Measurements from ENCODE around the gene HSD17B7. TPM values are rescaled to one million over a fixed set of nuclear protein-coding genes. Genes with fewer than 3 reads are reported as not detected.

The HSD17B7 gene
- total RNA-seq, 2 donors from 2014 or later: 13.3 to 18.1 TPM

DNA sequence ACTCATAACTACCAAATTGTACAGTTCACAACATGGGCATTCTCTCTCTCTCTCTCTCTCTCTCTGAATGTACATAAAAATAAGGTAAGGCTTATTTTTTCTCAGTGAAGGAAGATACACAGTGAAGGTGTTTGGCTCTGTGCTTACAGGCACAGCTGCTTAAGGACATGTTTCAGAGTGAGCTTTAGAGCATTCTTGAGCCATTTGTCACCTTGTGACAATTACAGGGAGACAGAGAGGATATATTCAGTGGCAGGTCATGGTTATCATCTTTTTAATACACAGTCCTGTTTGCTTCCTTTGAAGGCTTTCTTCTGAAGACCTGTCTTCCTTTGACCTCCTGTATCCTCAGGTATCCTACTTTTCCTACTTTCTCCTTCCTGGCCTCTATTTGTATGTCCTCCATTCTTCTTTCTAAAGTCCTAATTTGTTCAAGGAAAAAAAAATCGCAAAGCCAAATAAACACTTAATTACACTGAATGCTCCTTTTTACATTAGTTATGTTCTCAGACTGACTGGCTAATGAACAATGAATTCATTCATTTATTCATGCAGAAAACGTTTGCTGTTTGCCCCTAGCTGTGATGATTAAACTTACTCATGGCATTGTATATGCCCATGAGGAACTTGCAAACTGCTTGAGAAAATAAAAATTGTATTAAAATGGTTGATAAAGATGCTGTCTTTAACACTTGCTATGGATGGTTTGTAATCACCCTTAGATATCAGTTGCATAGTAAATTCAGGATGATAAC lies 33.4 kb downstream of the HSD17B7 start:
- H3K27me3 Mint-ChIP-seq: peaks cover 27% of the 10 kb centered on the region
- no peak for ATAC-seq

DNA sequence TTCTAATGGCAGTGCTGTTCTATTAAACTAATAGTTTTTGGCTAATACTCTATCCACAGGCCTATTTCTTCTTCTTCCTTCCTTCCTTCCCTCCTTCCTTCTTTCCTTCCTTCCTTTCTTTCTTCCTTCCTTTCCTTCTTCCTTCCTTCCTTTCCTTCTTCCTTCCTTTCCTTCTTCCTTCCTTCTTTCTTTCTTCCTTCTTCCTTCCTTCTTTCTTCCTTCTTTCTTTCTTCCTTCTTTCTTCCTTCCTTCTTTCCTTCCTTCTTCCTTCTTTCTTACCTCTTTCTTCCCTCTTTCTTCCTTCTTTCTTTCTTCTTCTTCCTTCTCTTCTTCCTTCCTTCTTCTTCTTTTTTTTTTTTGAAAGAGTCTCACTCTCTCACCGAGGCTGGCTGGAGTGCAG lies 38.8 kb downstream of the HSD17B7 start:
- Mint-ChIP-seq H3K36me3 (ENCODE audit: low read depth) (no peaks in the 10 kb centered on the region), H3K4me1 (no peaks in the 10 kb centered on the region), H3K27ac (no peak overlapping the region), H3K4me3 (no peak overlapping the region), H3K27me3 (peaks cover 31% of the 10 kb centered on the region)
- no peak for ATAC-seq
- no peak for DNase-seq
- H3K9me3 ChIP-seq (ENCODE audit: control insufficient read depth, low read length, poor library complexity, severe bottlenecking): no peaks in the 10 kb centered on the region

More for the DNA sequence above, 33.4 kb downstream of the HSD17B7 start:
- Mint-ChIP-seq H3K36me3 (ENCODE audit: low read depth) (no peaks in the 10 kb centered on the region), H3K4me1 (peaks cover 11% of the 10 kb centered on the region), H3K27ac (peak overlapping the region; percentile 47), H3K4me3 (no peak overlapping the region)
- no peaks in the 10 kb centered on the region for H3K9me3 ChIP-seq (ENCODE audit: control insufficient read depth, low read length, poor library complexity, severe bottlenecking)
- DNase-seq: no peak

DNA sequence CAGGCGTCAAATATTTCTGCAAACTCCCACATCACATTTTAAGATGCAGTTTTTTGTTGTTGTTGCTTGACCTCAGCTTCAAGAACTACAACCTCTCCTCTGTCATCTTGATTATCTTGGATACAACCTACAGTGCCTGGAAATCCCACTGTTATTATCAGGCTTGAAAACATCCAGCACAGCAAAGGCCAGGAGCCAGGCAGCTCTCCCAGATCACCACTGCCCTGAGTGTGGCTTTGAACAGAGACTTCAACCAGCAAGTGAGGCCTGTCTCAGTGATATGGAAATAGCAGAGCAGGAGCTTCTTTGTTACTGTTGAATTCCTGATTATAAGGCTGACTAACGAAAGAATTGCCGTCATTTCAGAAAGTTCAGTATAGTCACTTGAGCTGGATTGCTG lies 42.0 kb downstream of the HSD17B7 start:
- H3K9me3 ChIP-seq (ENCODE audit: control insufficient read depth, low read length, poor library complexity, severe bottlenecking): peaks cover 4% of the 10 kb centered on the region
- Mint-ChIP-seq H3K4me1 (no peaks in the 10 kb centered on the region), H3K27ac (no peak overlapping the region), H3K27me3 (peaks cover 18% of the 10 kb centered on the region), H3K36me3 (ENCODE audit: low read depth) (no peaks in the 10 kb centered on the region), H3K4me3 (no peak overlapping the region)
- DNase-seq: no peak
- no peak for ATAC-seq

DNA sequence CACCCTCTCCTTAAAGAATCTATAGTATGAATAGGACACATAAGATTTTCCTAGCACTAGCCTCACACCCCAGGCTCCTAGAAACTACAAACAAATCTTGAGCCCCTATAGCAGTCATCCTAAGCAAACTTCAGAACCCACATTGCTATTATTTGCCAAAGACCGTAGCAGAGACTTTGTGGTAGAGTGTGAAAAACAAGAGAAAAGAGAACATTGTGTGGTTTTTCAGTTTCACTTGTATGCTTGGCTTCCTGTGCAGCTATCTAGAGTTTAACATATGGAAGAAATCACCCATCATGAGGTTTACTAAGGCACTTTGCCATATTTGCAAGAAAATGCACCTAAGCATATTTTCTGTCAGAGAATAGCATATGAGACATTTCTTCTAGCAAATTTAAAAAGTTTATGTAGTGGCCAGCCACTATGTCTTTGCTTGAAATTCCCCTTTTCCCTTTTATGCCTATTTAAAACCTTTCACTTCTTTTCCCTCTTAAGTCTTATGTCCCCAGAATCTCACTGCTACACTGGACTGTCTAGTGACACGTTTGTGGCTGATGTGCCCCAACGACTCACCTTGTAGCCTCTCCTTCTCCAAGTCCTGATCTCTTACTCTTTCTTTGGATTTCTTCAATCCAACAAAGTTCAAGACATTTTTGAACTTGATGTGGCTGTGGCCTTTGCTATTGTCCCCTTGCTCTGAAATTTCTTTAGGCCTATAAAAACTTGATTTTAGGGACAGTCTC lies 44.8 kb downstream of the HSD17B7 start:
- H3K4me1 Mint-ChIP-seq: no peaks in the 10 kb centered on the region
- no peak overlapping the region for H3K4me3 Mint-ChIP-seq
- ATAC-seq (no peak), DNase-seq (no peak)
- no peak overlapping the region for H3K27ac Mint-ChIP-seq
- peaks cover 12% of the 10 kb centered on the region for H3K27me3 Mint-ChIP-seq
- no peaks in the 10 kb centered on the region for H3K36me3 Mint-ChIP-seq (ENCODE audit: low read depth)
- H3K9me3 ChIP-seq (ENCODE audit: control insufficient read depth, low read length, poor library complexity, severe bottlenecking): peaks cover 7% of the 10 kb centered on the region

DNA sequence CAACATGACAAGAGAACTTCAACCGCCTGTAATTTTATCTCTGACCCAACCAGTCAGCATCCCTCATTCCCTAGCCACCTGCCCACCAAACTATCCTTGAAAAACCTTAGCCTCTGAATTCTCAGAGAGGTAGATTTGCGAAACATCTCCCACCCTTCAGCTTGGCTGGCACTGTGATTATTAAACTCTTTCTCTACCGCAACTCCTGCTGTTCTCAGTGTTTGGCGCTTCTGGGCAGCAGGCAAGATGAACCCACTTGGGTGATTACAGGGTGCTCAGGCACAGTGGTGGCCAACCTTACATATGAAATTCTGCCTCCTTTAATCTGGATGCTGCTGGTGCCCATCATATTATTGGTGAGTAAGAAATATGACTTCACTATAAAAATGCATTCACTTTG lies 48.4 kb downstream of the HSD17B7 start:
- ATAC-seq: no peak
- peaks cover 1% of the 10 kb centered on the region for H3K27me3 Mint-ChIP-seq
- H3K4me3 Mint-ChIP-seq: no peak overlapping the region
- H3K27ac Mint-ChIP-seq: no peak overlapping the region
- no peaks in the 10 kb centered on the region for H3K4me1 Mint-ChIP-seq
- H3K9me3 ChIP-seq (ENCODE audit: control insufficient read depth, low read length, poor library complexity, severe bottlenecking): peaks cover 7% of the 10 kb centered on the region
- no peak for DNase-seq
- no peaks in the 10 kb centered on the region for H3K36me3 Mint-ChIP-seq (ENCODE audit: low read depth)

DNA sequence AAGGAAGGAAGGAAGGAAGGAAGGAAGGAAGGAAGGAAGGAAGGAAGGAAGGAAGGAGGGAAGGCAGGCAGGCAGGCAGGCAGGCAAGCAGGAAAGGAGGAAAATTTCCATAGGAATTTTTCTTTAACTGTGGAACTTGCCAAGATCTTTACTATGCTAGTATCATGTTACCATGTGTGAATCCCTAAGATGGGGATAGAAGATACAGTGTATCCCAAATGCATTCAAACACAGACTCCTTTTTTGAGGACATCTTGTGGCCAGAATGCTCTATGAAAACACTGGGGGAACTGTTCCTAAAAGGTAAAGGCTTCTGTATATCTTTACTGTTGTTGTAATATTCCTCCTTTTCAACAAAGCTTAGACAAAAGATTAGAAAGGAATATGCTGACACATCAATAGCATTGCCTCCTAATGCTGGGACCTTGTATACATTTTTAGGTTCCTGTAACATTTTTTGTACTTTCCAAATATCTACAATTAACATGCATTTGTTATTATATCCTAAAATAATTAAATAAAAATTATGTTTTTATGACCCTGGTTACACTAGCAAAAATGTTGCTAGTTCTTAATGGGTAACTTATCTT lies 49.8 kb downstream of the HSD17B7 start:
- H3K9me3 ChIP-seq (ENCODE audit: control insufficient read depth, low read length, poor library complexity, severe bottlenecking): peaks cover 7% of the 10 kb centered on the region
- H3K4me1 Mint-ChIP-seq: peaks cover 2% of the 10 kb centered on the region
- no peak for DNase-seq
- no peak for ATAC-seq
- no peaks in the 10 kb centered on the region for H3K36me3 Mint-ChIP-seq (ENCODE audit: low read depth)
- H3K4me3 Mint-ChIP-seq: no peak overlapping the region
- H3K27ac Mint-ChIP-seq: no peak overlapping the region
- peaks cover 7% of the 10 kb centered on the region for H3K27me3 Mint-ChIP-seq

DNA sequence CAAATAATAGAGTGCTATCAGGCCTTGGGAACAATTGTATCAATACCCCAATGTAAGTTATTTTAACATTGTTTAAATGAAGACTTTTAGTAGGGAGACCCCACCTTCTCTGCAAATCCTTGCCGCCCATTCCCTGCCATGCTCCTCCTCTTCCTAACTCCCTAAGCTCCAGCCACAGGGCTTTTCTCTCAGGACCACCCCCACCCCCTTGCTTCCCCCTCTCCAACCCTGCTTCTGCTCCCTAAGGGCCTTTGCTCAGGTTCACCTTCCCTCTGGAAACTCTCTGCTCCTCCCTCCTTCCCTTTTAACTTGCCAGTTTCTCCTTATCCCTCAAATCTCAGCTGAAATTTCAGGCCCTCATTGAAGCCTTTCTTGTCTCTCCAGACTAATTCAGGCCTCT lies 53.7 kb downstream of the HSD17B7 start:
- H3K4me1 Mint-ChIP-seq: peaks cover 2% of the 10 kb centered on the region
- H3K4me3 Mint-ChIP-seq: no peak overlapping the region
- peaks cover 2% of the 10 kb centered on the region for H3K36me3 Mint-ChIP-seq (ENCODE audit: low read depth)
- ATAC-seq (no peak), DNase-seq (no peak)
- H3K27me3 Mint-ChIP-seq: peaks cover 26% of the 10 kb centered on the region
- H3K9me3 ChIP-seq (ENCODE audit: control insufficient read depth, low read length, poor library complexity, severe bottlenecking): no peaks in the 10 kb centered on the region
- H3K27ac Mint-ChIP-seq: no peak overlapping the region

DNA sequence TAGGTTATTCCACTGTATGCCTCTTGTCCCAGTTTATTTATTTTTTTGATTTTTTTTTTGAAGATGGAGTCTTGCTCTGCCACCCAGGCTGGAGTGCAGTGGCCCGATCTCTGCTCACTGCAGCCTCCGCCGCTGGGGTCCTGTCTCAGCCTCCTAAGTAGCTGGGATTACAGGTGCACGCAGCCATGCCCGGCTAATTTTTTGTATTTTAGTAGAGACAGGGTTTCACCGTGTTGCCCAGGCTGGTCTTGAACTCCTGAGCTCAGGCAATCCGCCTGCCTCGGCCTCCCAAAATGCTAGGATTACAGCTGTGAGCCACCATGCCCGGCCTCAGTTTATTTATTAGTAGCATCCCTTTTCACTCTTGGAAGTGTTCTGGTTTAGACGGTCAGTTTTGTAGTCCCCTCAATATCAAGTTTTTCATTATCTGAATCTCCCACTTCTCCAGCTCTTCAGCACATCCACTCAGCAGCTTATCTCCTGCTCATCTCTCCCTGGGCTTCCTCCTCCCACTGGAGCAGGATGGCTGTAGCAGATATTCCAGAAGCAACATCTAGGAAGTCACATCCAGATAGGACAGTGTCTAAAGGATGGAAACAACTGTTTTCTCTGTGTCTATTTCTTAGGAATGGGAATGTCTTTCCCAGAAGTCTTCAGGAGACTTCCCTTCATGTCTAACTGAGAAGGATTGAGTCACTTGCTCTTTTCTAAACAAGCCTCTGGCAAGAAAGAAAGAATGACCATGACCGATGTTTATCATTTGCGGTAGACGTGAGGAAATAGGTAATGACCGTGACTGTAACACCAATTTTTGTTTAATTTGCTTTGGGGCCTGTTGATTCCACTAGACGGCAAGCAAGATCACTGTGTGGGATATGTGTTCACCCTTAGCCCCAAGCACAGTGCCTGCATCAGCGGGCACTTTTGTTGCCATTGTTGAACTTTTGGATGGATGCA lies 56.0 kb downstream of the HSD17B7 start:
- ATAC-seq: no peak
- Mint-ChIP-seq H3K36me3 (ENCODE audit: low read depth) (peaks cover 2% of the 10 kb centered on the region), H3K4me3 (no peak overlapping the region), H3K4me1 (peaks cover 2% of the 10 kb centered on the region), H3K27ac (peak overlapping the region; percentile 1), H3K27me3 (peaks cover 32% of the 10 kb centered on the region)
- no peak for DNase-seq
- no peaks in the 10 kb centered on the region for H3K9me3 ChIP-seq (ENCODE audit: control insufficient read depth, low read length, poor library complexity, severe bottlenecking)

DNA sequence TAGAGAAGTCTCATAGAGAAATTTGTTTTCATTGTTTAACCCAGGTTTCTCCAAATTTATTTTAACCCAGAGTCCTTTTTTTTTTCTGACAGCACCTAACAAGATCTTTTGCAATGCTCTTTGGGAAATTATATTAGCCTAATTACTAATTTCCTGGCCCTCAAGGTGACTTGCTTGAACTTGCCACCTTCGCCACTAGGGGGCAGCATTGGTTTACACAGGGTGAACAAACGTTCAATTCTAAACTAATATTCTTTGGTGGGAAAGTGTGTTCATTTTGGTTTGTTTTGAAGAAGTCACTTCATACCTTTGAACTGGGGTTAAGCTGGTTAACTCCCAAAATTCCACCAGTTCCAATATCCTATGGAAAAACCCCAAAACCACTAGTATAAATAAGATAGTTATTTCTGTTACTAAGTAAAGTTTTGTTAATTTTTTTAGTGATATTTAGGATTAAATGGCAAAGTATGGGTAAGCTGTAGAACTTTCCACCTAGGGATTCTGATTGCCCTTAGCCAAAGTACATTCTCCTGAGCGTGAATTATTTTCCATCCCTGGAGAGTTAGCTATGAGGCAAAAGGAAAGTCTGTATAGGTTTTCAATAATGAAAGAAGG lies 57.4 kb downstream of the HSD17B7 start:
- Mint-ChIP-seq H3K27me3 (peaks cover 40% of the 10 kb centered on the region), H3K36me3 (ENCODE audit: low read depth) (peaks cover 2% of the 10 kb centered on the region), H3K4me1 (peaks cover 2% of the 10 kb centered on the region), H3K27ac (no peak overlapping the region), H3K4me3 (no peak overlapping the region)
- ATAC-seq: peak; percentile 60
- H3K9me3 ChIP-seq (ENCODE audit: control insufficient read depth, low read length, poor library complexity, severe bottlenecking): no peaks in the 10 kb centered on the region
- peak; percentile 57 to 74 (median 66) for DNase-seq

DNA sequence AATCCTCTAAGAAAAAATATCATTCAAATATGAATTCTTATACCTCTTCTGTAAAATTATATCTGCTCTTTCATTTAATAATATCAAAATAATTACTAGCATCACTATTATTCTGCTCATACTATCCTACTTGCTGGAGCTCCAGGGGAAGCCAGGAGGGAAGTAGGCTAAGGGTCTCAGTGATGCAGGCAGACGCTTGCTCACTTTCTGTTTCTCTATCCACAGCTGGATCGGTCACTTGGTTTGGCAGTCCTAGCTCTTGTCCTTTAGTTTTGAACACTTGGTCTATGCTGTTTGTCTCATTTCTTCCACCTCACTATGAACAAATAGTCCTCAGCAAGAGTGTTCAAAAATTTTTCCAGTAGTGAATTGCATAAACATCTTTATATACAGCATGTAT lies 59.2 kb downstream of the HSD17B7 start:
- Mint-ChIP-seq H3K36me3 (ENCODE audit: low read depth) (peaks cover 2% of the 10 kb centered on the region), H3K27me3 (peaks cover 33% of the 10 kb centered on the region), H3K4me3 (no peak overlapping the region), H3K4me1 (no peaks in the 10 kb centered on the region), H3K27ac (no peak overlapping the region)
- no peak for DNase-seq
- no peaks in the 10 kb centered on the region for H3K9me3 ChIP-seq (ENCODE audit: control insufficient read depth, low read length, poor library complexity, severe bottlenecking)
- no peak for ATAC-seq

DNA sequence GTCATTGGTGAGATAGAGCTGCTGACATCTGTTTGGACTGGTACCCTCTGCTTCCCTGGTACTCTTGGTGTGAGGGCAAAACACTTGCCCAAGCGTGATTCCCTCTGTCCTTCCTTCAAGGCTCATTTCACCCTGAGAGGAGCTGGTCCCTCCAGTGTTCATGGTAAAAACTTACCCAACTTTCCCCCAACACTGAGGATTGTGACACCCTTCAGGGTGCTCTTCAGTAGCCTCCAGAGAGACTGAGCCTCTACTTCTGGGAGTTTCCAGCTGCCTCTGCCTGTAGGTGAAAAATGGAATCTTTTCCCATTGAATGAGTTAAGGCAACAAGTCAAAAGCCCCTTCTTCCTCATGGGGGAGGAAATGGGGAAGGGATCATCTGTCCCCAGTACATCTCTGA lies 60.8 kb downstream of the HSD17B7 start:
- Mint-ChIP-seq H3K27me3 (peaks cover 23% of the 10 kb centered on the region), H3K4me3 (no peak overlapping the region), H3K4me1 (peaks cover 3% of the 10 kb centered on the region), H3K27ac (no peak overlapping the region), H3K36me3 (ENCODE audit: low read depth) (no peaks in the 10 kb centered on the region)
- ATAC-seq (no peak), DNase-seq (no peak)
- no peaks in the 10 kb centered on the region for H3K9me3 ChIP-seq (ENCODE audit: control insufficient read depth, low read length, poor library complexity, severe bottlenecking)

DNA sequence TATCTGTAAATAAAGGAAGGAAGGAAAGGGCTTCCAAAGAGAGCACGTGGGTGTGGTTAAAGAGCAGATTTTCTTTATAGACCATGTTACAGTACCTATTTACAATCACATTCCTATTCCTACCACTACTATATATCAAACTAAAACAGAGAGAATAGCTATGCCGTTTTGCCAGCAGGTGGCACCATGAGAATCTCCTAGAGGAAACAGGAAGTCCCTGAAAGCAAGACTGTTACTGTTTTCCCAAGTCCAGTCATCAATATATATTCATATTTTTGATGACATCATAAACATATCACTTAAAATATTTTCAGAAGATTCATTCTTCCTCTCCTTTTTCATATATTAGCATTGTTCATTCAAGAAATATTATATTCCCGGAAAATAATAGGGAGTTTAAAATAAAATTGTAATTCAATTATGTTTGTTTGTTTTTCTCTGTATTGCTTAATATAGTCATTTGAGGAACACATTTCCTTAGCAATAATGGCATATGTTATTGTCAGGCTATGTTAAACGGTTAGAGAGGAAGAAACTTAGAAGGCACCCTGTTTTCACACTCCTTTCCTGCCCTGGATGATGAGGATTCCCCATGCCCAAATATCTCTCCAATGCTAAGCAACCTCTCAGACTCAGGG lies 63.9 kb downstream of the HSD17B7 start:
- peaks cover 3% of the 10 kb centered on the region for H3K4me1 Mint-ChIP-seq
- H3K36me3 Mint-ChIP-seq (ENCODE audit: low read depth): no peaks in the 10 kb centered on the region
- no peak overlapping the region for H3K4me3 Mint-ChIP-seq
- DNase-seq (peak in 1 of 3 donors; percentile 11), ATAC-seq (peak; percentile 50)
- no peaks in the 10 kb centered on the region for H3K9me3 ChIP-seq (ENCODE audit: control insufficient read depth, low read length, poor library complexity, severe bottlenecking)
- H3K27ac Mint-ChIP-seq: no peak overlapping the region
- peaks cover 14% of the 10 kb centered on the region for H3K27me3 Mint-ChIP-seq
